Body of pancreas (tissue), 4 donors: Measurements from ENCODE around the gene COBLL1.

Source experiments
- POLR2A ChIP-seq, 3 donors: fragments of 450-650 bp; IDR thresholded peaks; one replicate each; pipeline ENCODE4 v1.6.1; 2016; ENCODE audit warnings: antibody characterized with exemption in 3 of 3, mild to moderate bottlenecking in 2 of 3
- TF ChIP-seq, protein P1 (sequence below), 7 experiments: fragments of 450-650 bp in 4 of 7; fragments of 200-600 bp in 3 of 7; sonication (generic) in 3 of 7; IDR thresholded peaks; one replicate each; pipeline ENCODE4 v1.5.1; 2016 to 2019; ENCODE audit warnings: antibody characterized with exemption in 7 of 7

DNA sequence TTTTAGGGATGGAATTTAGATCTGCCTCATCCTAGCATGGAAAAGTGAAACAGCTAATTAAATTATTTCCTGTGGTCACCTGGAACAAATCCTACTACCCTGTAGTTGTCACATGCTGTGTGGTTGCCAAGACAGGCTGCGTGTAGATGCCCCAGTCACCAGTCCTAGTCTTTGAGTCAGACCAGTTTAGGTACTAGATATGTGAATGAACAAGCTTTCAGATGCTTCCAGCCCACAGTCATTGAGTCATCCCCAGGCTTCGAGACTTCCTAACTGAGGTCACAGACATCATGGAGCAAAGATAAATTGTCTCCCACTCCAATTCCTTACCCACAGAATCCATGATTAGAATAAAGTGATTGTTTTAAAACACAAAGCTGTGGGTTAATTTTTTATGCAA lies 184.5 kb downstream of the COBLL1 start:
- no peak for TF ChIP-seq POLR2A (IDR thresholded peaks at IDR 0.05)
- TF ChIP-seq, protein P1, sequence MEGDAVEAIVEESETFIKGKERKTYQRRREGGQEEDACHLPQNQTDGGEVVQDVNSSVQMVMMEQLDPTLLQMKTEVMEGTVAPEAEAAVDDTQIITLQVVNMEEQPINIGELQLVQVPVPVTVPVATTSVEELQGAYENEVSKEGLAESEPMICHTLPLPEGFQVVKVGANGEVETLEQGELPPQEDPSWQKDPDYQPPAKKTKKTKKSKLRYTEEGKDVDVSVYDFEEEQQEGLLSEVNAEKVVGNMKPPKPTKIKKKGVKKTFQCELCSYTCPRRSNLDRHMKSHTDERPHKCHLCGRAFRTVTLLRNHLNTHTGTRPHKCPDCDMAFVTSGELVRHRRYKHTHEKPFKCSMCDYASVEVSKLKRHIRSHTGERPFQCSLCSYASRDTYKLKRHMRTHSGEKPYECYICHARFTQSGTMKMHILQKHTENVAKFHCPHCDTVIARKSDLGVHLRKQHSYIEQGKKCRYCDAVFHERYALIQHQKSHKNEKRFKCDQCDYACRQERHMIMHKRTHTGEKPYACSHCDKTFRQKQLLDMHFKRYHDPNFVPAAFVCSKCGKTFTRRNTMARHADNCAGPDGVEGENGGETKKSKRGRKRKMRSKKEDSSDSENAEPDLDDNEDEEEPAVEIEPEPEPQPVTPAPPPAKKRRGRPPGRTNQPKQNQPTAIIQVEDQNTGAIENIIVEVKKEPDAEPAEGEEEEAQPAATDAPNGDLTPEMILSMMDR (IDR thresholded peaks at IDR 0.05): no peak
